GM20431 (cell line): Measurements from ENCODE around the gene CDK15.
"Not testable (repeated sequence)": the region's sequence is repeated elsewhere in the genome, so short reads cannot be mapped to it uniquely, and the experiment has no call there.

Experiments
- in situ Hi-C: fragments of 300-500 bp; cut with MseI, MboI; formaldehyde crosslinking; loops from one replicate; pipeline ENCODE4 v1.15.0; 2020; ENCODE audit warnings: low sequenced_read_pairs; ENCODE audit not compliant: unreplicated experiment

CDK15 gene

DNA sequence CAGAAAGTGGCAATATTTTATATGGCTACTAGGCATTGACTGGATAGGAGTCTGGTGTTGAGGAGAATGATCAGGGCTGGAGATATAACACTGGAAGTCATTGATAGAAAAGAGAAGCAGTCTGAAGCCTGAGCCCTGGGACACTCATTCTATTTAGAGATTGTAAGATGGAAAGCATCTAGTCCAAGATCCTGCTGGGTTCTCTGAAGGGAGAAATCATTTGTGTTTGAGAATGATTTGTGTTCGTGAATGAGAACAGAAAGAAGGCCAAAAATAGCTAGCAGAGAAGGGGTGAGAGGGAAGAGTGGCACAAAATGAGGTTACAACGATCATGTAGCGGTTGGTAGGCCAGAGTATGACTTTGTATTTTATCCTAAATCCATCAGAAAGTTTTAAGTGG, 18.0 kb upstream of the CDK15 start:
- in situ Hi-C loops: no loop called here

GRCh38 chr2:201789395-201789794, 16.9 kb upstream of the CDK15 start:
- in situ Hi-C loops: no loop called here

GRCh38 chr2:201790291-201790690, 16.0 kb upstream of the CDK15 start:
- in situ Hi-C loops: no loop called here

DNA sequence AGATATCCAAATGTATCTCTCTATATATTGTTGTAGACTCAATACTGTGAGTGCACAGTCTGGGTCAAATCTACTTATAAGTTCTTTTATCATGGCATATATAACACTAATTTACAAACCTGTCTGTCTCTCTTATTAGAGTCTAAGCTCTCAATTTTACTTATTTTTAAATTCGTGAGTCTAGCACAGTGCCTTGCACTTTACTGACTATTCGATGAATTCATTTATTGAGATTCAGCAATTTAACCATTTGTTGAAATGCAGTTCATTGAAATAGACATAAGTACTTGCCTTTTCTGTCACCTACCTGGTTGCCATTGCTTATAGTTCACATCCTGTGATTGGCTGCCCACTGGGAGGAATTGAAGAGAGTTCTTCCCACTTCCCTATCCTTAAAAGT, 15.3 kb upstream of the CDK15 start:
- in situ Hi-C loops: no loop called here

DNA sequence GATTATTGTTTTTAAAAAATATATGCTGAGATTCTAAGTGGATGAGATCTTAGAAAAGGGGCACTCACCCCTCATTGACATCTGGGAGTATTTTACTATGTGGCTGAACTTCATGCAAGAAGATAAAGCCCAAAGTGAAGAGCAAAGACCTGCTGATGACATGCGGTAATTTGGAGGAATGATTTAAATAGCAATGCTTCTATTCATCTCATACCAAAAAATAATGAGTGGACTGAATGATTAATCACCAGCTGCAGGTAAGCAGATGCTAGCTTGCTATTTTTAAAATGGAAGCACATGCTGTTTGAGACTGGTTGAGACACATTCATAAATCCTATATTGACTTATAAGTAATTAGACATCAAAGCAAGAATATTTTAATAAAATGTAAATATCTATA, 12.7 kb upstream of the CDK15 start:
- in situ Hi-C loops: no loop called here

DNA sequence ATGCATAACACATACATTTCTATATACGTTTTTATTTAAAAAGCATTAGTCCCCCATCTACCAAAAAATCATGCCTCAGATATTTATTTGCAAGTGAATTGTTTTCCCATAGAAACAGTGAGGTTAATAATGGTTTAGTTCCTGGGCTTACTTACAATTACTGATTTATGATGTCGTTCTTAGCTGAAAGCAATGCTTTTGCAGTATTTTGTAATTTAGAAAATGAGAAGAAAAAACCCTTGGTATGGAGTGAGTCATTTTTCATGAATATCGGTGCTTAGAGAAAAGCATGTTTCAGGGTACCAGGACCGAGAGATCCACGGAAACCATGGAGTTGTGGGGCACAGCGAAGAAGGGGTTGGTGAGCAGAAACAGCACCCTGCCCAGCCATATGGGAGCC, 12.0 kb upstream of the CDK15 start:
- in situ Hi-C loops: no loop called here

- in situ Hi-C loops: no loop called here
These were observed 10.5 kb upstream of the CDK15 start for GRCh38 chr2:201795607-201796477.

GRCh38 chr2:201796478-201796865, 9.9 kb upstream of the CDK15 start:
- in situ Hi-C loops: no loop called here

- in situ Hi-C loops: no loop called here
These were observed 9.0 kb upstream of the CDK15 start for GRCh38 chr2:201797175-201797840.

DNA sequence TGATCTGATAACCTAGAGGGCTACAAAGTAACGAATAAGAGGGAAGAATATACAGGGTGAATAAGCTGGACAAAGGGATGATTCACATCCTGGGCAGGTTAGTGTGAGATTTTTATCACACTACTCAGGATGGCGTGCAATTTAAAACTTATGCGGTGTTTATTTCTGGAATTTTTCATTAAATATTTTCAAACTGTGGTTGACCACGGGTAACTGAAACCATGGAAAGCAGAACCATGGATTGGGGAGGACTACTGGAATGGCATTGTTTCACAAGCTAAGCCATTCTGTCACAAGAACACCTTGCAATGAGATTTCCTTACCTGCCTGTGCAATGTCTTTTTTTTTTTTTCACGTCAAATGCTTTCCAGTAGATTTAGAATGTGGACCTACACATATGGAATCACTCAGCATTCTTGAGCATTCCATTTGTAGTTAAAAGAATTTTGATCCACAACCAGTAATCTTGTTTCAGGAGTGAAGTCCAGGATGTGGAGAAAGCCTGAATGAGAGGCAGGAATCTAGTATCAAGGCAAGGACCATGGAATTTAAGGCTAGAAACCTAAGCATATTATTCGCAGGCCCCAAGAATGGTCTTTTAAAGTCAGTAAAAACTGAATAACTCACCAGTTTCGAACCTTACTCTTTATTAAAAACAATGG, 8.0 kb upstream of the CDK15 start:
- in situ Hi-C loops: no loop called here

GRCh38 chr2:201798914-201799285, 7.4 kb upstream of the CDK15 start:
- in situ Hi-C loops: not testable (repeated sequence)

DNA sequence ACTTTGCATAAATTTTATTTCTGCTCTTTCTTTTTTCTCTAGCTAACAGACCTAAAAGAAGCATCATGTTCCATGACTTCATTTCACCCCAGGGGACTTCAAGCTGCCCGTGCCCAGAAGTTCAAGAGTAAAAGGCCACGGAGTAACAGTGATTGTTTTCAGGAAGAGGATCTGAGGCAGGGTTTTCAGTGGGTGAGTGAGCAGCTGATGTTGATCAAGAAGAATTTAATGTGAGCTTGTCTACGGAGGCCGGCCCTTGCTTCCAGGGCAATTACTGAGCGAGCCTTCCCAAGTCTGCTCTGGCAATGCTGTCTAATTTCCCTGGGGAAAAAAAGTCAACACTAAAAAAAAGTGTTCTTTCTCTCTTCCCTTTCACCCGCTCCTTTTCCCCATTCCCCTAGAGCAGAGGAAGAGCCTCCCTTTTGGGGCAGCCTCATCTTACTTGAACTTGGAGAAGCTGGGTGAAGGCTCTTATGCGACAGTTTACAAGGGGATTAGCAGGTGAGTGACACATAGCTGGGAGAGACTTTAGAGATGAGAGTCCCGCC, 1.2 kb downstream of the CDK15 start:
- in situ Hi-C loops: no loop called here

DNA sequence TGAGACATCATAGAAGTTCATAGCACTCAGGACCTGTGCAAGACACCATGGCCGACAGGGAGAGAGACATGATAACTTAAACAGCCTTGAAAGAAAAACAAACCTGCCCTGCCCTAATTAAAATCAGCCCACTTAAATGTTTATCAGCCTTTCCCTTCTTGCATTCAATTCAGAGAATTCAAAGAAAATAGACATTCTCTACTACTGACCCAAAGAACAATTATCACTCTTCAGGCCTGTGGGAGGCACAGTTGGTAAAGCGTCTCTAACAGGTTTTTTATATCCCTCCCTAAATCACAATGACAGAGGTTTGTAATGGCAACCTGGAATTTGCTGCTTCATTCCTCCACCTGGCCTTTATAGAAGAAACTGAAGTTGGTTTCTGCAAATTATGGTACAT, 1.7 kb downstream of the CDK15 start:
- in situ Hi-C loops: no loop called here

GRCh38 chr2:201809633-201810032, 3.3 kb downstream of the CDK15 start:
- in situ Hi-C loops: no loop called here

DNA sequence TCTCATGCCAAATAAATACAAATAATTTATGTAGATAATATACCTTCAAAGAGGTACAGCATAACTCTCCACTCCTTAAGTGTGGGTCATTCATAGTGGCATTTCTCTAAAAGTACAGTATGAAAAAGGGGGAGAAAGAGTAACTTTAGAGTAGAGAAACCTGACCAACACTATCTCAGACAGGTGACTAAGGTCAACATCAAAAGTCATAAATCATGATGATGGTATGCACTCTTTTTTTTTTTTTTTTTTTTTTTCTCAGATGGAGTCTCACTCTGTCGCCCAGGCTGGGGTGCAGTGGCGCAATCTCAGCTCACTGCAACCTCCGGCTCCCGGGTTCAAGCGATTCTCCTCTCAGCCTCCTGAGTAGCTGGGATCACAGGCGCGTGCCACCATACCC, 4.3 kb downstream of the CDK15 start:
- in situ Hi-C loops: not testable (repeated sequence)

GRCh38 chr2:201813996-201814760, 7.8 kb downstream of the CDK15 start:
- in situ Hi-C loops: no loop called here

DNA sequence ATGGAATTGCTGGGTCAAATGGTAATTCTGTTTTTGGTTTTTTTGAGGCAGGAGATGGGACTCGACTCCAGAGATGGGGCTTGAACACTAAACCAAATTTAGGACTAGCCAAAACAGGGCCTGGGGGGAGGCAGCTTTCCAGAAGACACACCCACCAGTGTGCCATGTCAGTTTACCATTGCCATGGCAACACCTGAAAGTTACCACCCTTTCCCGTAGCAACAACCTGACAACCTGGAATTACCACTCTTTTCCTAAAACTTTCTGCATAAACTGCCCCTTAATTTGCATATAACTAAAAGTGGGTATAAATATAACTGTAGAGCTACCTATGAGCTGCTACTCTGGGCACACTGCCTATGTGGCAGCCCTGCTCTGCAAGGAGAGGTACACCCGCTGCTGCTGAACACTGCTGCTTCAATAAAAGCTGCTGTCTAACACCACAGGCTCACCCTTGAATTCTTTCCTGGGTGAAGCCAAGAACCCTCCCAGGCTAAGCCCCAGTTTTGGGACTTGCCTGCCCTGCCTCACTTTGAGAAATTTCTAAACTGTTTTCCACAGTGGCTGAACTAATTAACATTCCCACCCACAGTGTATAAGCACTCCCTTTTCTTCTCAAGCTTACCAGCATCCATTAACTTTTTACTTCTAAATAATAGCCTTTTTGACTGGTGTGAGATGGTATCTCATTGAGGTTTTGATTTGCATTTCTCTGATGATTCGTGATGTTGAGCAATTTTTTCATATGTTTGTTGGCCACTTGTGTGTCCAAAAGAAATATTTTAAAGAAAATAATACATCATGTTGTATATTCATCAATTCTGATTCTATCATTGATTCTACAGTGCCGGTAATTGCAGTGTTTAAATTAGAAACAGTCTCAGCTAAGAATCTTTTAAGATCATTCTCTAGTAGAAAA, 10.6 kb downstream of the CDK15 start:
- in situ Hi-C loops: no loop called here

DNA sequence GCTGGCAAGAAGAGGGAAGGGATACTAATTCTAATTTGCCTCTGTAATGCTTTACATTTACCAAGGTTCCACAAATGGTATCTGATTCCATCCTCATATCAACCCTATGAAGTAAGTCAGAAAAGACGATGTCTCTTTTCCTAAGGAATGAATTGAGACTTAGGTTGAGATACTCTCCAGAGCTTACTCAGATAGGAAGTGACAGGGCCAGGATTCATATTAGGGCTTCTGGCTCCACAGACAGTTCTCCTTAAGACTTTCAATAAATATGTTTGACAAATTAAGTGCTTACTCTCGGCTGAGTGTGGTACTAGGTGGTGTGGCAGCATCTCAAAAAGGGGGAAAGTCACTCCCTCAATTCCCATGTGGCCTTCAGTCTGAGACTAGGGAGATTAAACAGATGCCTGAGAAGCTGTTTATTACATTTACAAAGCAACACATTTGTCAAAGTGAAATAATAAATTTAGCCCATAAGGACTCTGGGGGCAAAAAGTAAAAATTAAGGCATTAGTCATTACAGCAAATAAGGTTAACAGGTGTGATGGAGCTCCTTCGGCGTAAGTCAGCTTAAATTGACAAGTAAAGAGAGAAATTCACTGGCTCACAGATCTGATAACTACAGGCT, 14.2 kb downstream of the CDK15 start:
- in situ Hi-C loops: no loop called here

GRCh38 chr2:201821080-201821479, 14.7 kb downstream of the CDK15 start:
- in situ Hi-C loops: no loop called here
